SH-SY5Y (cell line): Measurements from ENCODE around the gene SPINT2.

ENCODE experiments used
- GATA2 ChIP-seq: IDR thresholded peaks from 2 replicates; pipeline ENCODE4 v1.6.1; 2011; ENCODE audit warnings: mild to moderate bottlenecking, low read depth, low read length
- GATA3 ChIP-seq: IDR thresholded peaks from 2 replicates; pipeline ENCODE4 v1.6.1; 2011; ENCODE audit warnings: low read depth, mild to moderate bottlenecking, low read length, moderate library complexity

SPINT2 gene

DNA sequence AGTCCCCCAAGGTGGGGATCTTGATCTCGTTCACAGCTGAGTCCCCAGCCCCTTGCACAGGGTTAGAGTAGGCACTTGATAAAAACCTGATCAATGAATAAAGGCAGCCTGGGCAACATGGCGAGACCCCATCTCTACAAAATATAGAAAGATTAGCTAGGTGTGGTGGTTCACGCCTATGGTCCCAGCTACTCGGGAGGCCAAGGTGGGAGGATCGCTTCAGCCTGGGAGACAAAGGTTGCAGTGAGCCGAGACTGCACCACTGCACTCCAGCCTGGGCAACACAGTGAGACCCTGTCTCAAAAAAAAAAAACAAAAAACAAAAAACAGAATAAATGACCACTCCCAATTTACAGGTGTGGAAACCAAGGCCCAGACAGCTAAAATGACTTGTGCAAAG lies 46.6 kb downstream of the SPINT2 start:
- TF ChIP-seq GATA3 (no peak), GATA2 (no peak)

GRCh38 chr19:38315657-38316476 lies 51.5 kb downstream of the SPINT2 start, which contains the start of gene YIF1B:
Gene YIF1B, minus strand, starts transcription at chr19:38315947. Its CDS starts 30 bp downstream, at chr19:38315917.
- TF ChIP-seq GATA2 (no peak; the same call in 1 of the 2 replicates), GATA3 (no peak)

DNA sequence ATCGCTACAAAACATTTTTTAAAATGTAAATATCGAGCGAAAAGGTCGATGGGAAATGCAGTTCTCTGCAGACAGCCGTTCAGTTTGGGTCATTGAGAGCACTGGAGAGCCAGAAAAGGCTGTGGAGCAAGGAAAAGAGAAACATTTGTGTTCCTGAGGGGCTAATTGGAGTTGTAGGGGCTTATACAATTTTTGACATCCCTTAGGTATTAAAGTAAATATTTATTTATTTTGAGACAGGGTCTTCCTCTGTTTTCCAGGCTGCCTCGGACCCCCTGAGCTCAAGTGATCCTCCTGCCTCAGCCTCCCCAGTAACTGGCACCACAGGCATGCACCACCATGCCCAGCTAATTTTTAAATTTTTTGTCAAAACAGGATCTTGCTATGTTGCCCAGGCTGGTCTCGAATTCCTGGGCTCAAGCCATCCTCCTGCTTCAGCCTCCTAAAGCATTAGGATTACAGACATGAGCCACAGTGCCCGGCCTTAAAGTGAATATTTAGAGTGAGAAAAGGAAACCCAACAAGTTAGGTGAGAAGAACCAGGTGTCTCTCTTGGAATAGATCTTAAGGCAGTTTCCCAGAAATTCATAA lies 52.2 kb downstream of the SPINT2 start:
- TF ChIP-seq GATA2 (no peak), GATA3 (no peak)

DNA sequence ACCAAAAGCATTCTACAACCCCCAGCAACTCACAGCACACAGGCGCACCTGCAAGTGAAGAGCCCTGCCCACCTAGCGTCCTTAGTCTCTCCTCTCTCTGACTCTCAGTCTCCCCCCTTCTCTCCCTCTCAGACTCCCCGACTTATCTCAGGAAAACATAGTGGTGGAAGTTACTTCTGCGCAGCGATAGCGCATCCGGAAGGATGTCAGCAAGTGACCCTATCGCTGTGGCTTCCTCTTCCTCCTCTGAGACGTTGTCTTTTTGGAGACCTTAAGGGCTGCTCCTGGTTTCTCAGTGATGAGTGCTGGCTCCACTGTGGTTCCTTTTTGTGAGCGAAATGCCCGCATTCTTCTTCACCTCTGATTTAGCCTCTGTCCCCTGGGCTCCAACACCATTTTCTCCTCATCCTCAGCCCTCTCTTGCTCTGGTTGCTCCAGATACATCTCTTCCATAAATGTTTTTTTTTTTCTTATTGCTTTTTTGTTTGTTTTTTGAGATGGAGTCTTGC lies 52.8 kb downstream of the SPINT2 start:
- TF ChIP-seq GATA2 (no peak), GATA3 (no peak)

GRCh38 chr19:38318660-38319059 lies 54.3 kb downstream of the SPINT2 start:
- TF ChIP-seq GATA2 (no peak), GATA3 (no peak)

- no peak for TF ChIP-seq GATA3
- no peak for TF ChIP-seq GATA2
Measured at GRCh38 chr19:38319421-38320258, 55.3 kb downstream of the SPINT2 start, which contains the start of gene KCNK6. Gene KCNK6, plus strand, starts transcription at chr19:38319845. Its CDS starts 106 bp downstream, at chr19:38319951.

DNA sequence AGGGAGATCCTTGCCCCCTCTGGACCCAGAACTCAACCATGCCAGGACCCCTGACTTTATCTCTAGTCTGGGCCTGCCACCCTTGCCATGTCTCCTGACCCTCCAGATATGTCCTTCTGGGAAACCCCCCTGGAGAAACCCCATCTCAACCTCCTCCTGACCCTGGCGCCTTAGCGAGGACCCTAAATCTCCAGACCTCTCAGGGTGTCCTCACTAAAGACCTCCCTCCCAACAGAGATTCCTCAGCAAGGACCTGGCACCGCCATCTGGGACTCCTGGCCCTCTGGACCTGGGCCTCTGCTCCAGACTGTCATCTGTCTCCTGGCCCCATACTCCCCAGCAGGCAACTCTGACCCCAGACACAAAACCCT lies 56.6 kb downstream of the SPINT2 start:
- TF ChIP-seq GATA2 = no peak
- TF ChIP-seq GATA3 = no peak

DNA sequence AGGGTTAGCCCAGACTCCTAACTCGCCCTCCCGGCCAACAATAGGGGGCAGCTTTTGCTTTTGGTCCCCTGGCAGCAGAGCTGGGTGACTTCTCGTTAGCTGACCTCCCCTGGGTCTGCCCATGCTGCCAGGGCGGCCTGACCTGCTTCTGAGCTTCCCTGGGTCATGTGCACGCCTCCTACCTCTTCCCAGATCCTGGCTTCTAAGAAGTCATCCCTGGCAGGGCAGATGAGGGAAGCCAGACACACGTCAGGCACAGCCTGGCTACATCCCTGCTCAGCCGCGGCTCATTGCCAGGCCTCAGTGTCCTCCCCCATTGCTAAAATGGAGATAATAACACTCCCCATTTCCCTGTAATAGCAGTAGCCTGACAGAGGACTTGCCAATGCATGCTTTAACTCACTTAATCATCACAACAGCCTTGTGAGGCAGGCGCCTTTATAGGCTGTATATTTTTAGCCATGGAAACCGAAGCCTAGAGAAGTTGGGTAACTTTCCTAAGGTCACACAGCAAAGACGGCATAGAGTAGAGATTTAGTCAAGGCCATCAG lies 57.3 kb downstream of the SPINT2 start:
- TF ChIP-seq GATA2 (no peak), GATA3 (no peak)

DNA sequence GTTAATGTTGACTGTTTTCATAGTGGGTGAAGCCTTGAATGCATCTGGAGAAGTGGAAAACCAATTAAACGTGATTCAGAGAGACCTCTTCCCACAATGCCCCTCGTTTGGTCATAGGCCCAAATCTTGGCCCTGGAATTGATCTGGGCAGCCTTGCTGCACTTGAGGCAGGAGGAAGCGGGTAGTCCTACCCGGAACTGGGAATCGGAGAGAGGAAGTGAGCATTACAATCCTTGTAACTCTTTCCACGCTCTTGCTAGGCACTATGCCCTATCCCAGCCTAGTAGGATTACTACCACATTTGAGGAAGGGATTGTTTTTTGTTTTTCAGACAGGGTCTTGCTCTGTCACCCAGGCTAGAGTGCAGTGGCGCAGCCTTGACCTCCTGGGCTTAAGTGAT lies 58.9 kb downstream of the SPINT2 start:
- TF ChIP-seq GATA2 (no peak), GATA3 (no peak)

GRCh38 chr19:38324431-38324830 lies 60.1 kb downstream of the SPINT2 start:
- TF ChIP-seq GATA2 (no peak), GATA3 (no peak)

DNA sequence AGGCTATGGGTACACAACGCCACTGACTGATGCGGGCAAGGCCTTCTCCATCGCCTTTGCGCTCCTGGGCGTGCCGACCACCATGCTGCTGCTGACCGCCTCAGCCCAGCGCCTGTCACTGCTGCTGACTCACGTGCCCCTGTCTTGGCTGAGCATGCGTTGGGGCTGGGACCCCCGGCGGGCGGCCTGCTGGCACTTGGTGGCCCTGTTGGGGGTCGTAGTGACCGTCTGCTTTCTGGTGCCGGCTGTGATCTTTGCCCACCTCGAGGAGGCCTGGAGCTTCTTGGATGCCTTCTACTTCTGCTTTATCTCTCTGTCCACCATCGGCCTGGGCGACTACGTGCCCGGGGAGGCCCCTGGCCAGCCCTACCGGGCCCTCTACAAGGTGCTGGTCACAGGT lies 62.2 kb downstream of the SPINT2 start:
- TF ChIP-seq GATA2 (no peak), GATA3 (no peak)

DNA sequence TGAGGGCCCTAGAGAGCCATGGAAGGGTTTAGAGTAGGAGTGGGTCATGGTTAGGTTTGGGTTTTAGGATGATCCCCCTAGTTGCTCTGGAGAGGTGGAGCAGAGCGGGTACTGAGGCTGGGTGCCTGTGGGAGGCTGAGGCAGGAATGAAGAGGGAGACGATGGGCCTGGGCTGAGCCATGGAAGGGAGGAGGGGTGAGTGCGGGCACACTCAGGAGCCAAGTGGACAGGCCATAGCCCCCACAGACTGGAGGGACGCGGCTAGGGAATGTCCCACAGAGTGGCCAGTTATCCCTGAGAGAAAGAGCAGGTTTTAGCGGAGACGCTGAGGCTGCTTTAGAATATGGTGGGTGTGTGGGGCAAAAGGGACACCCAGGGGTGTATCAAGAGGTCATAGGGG lies 65.3 kb downstream of the SPINT2 start:
- TF ChIP-seq GATA2 (no peak), GATA3 (no peak)

GRCh38 chr19:38331728-38332127 lies 67.4 kb downstream of the SPINT2 start:
- TF ChIP-seq GATA2 = no peak
- no peak for TF ChIP-seq GATA3

DNA sequence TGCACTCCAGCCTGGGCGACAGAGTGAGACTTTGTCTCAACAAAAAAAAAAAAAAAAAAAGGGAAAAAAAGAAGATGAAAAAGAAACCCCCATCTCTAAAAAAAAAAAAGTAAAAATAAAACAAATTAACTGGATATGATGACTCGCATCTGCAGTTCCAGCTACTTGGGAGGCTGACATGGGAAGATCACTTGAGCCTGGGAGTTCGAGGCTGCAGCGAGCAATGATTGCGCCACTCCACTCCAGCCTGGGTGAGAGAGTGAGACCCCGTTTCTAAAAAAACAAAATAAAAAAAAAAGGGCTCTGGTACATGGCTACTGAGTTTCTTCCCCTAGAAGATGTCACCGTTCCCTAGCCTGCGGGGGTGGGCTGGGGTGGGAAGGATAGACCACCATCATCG lies 68.9 kb downstream of the SPINT2 start:
- TF ChIP-seq GATA3 (no peak), GATA2 (no peak)
